CD8-positive, alpha-beta memory T cell (primary cell): ENCODE results near the gene PDGFC. TPM values are rescaled to one million over a fixed set of nuclear protein-coding genes. Genes with fewer than 3 reads are reported as not detected.

Source experiments
- CTCF ChIA-PET: fragments of 350-600 bp; sonication (Branson Sonifier 250); formaldehyde crosslinking; loops from one replicate; lab custom pipeline; 2021; ENCODE audit warnings: antibody characterized with exemption; lab: Charles Lee
- POLR2A ChIA-PET: fragments of 350-600 bp; sonication (Branson Sonifier 250); formaldehyde crosslinking; loops from one replicate; lab custom pipeline; 2021; ENCODE audit warnings: antibody characterized with exemption; lab: Charles Lee
- DNase-seq, 5 donors: peaks; one replicate each; pipeline versions ENCODE4 v3.0.0 to v3.0.0-alpha.2; 2020 to 2022; ENCODE audit warnings: mixed read lengths in 1 of 5
- H3K27ac ChIP-seq: one replicate; pipeline ENCODE4 v1.7.0; 2013; ENCODE audit warnings: low read depth, mild to moderate bottlenecking, low read length, moderate library complexity
- H3K27me3 ChIP-seq: 2 replicates; pipeline ENCODE4 v1.7.0; 2013; ENCODE audit warnings: low read length, mild to moderate bottlenecking; ENCODE audit not compliant: insufficient read depth, poor library complexity, severe bottlenecking
- H3K36me3 ChIP-seq: 2 replicates; pipeline ENCODE4 v1.7.0; 2013; ENCODE audit warnings: mild to moderate bottlenecking, low read length, moderate library complexity; ENCODE audit not compliant: insufficient read depth
- H3K4me1 ChIP-seq: 2 replicates; pipeline ENCODE4 v1.7.0; 2013; ENCODE audit warnings: mild to moderate bottlenecking, low read length, moderate library complexity; ENCODE audit not compliant: insufficient read depth
- H3K4me3 ChIP-seq: 2 replicates; pipeline ENCODE4 v1.7.0; 2013; ENCODE audit warnings: mild to moderate bottlenecking, low read length
- H3K9me3 ChIP-seq: 2 replicates; pipeline ENCODE4 v1.7.0; 2013; ENCODE audit warnings: mild to moderate bottlenecking, low read length
- H3K27ac Mint-ChIP-seq, 8 donors: one replicate each; pipeline ENCODE4 v1.8.0; 2020 to 2021; ENCODE audit warnings: mixed read lengths in 8 of 8, mild to moderate bottlenecking in 6 of 8, inconsistent platforms in 3 of 8, moderate library complexity in 3 of 8
- H3K27me3 Mint-ChIP-seq, 2 donors: one replicate each; pipeline ENCODE4 v1.8.0; 2020 to 2021; ENCODE audit warnings: mixed read lengths in 2 of 2, mild to moderate bottlenecking in 1 of 2, moderate library complexity in 1 of 2
- H3K36me3 Mint-ChIP-seq, 3 donors: one replicate each; pipeline ENCODE4 v1.8.0; 2020 to 2021; ENCODE audit warnings: mixed read lengths in 3 of 3, inconsistent platforms in 1 of 3, mild to moderate bottlenecking in 1 of 3
- H3K4me1 Mint-ChIP-seq, 3 donors: one replicate each; pipeline ENCODE4 v1.8.0; 2020 to 2021; ENCODE audit warnings: mixed read lengths in 3 of 3, inconsistent platforms in 1 of 3, mild to moderate bottlenecking in 1 of 3
- H3K4me3 Mint-ChIP-seq, 7 donors: one replicate each; pipeline ENCODE4 v1.8.0; 2020 to 2021; ENCODE audit warnings: mixed read lengths in 7 of 7, mild to moderate bottlenecking in 6 of 7, moderate library complexity in 4 of 7, inconsistent platforms in 2 of 7
- H3K9me3 Mint-ChIP-seq, 5 donors: one replicate each; pipeline ENCODE4 v1.8.0; 2020 to 2022; ENCODE audit warnings: mixed read lengths in 5 of 5, mild to moderate bottlenecking in 3 of 5, moderate library complexity in 2 of 5, inconsistent platforms in 1 of 5
- polyA plus RNA-seq: library from polyadenylated mRNA; unstranded; fragments of 300-500 nt; fragmentation: Illumina TruSeq; gene quantifications from one replicate; pipeline ENCODE4 v1.2.3, GENCODE V29; 2021
- total RNA-seq, 2 experiments: library from RNA; stranded (reverse); gene quantifications; one replicate each; pipeline ENCODE4 v1.2.3, GENCODE V29; 2021

Gene PDGFC
- total and polyA plus RNA-seq, 3 experiments from 2014 or later: 0.13 TPM; not detected in 2

- CTCF ChIA-PET: no interaction called here
- no peaks in the 10 kb centered on the region for H3K4me1 Mint-ChIP-seq
- H3K4me3 Mint-ChIP-seq: no peak overlapping the region
- H3K27ac Mint-ChIP-seq: no peak overlapping the region
- DNase-seq: no peak
- H3K9me3 Mint-ChIP-seq: peaks cover 0 to 9% (median 5%) of the 10 kb centered on the region in 5 donors
- no peaks in the 10 kb centered on the region for H3K36me3 Mint-ChIP-seq
- POLR2A ChIA-PET: no interaction called here
- Histone ChIP-seq H3K36me3 (no peaks in the 10 kb centered on the region), H3K27me3 (no peaks in the 10 kb centered on the region), H3K4me1 (no peaks in the 10 kb centered on the region), H3K9me3 (no peaks in the 10 kb centered on the region), H3K4me3 (no peak overlapping the region), H3K27ac (no peak overlapping the region)
- no peaks in the 10 kb centered on the region for H3K27me3 Mint-ChIP-seq
Observed at GRCh38 chr4:156931267-156931666, 40.3 kb downstream of the PDGFC start.

- Mint-ChIP-seq H3K36me3 (no peaks in the 10 kb centered on the region), H3K9me3 (peaks cover 0 to 16% (median 11%) of the 10 kb centered on the region in 5 donors), H3K4me1 (no peaks in the 10 kb centered on the region), H3K4me3 (no peak overlapping the region), H3K27me3 (no peaks in the 10 kb centered on the region), H3K27ac (no peak overlapping the region)
- Histone ChIP-seq H3K27me3 (no peaks in the 10 kb centered on the region), H3K27ac (no peak overlapping the region), H3K9me3 (no peaks in the 10 kb centered on the region), H3K4me1 (no peaks in the 10 kb centered on the region), H3K4me3 (no peak overlapping the region), H3K36me3 (no peaks in the 10 kb centered on the region)
- CTCF ChIA-PET: no interaction called here
- POLR2A ChIA-PET: no interaction called here
- DNase-seq: no peak
Observed at GRCh38 chr4:156929386-156930105, 42.1 kb downstream of the PDGFC start.

- H3K4me3 Mint-ChIP-seq: no peak overlapping the region
- H3K27me3 ChIP-seq: no peaks in the 10 kb centered on the region
- no peaks in the 10 kb centered on the region for H3K9me3 ChIP-seq
- ChIA-PET POLR2A (no interaction called here), CTCF (no interaction called here)
- no peak overlapping the region for H3K27ac Mint-ChIP-seq
- H3K4me1 ChIP-seq: no peaks in the 10 kb centered on the region
- H3K27me3 Mint-ChIP-seq: no peaks in the 10 kb centered on the region
- H3K36me3 Mint-ChIP-seq: no peaks in the 10 kb centered on the region
- no peak for DNase-seq
- no peaks in the 10 kb centered on the region for H3K4me1 Mint-ChIP-seq
- H3K27ac ChIP-seq: no peak overlapping the region
- peaks cover 2 to 26% (median 14%) of the 10 kb centered on the region in 5 donors for H3K9me3 Mint-ChIP-seq
- no peak overlapping the region for H3K4me3 ChIP-seq
- H3K36me3 ChIP-seq: no peaks in the 10 kb centered on the region
Observed at GRCh38 chr4:156924774-156925315, 46.8 kb downstream of the PDGFC start.

GRCh38 chr4:156923525-156923924 is 48.1 kb downstream of the PDGFC start:
- peaks cover 2 to 19% (median 14%) of the 10 kb centered on the region in 5 donors for H3K9me3 Mint-ChIP-seq
- no peaks in the 10 kb centered on the region for H3K27me3 Mint-ChIP-seq
- H3K4me3 ChIP-seq: no peak overlapping the region
- H3K27ac ChIP-seq: no peak overlapping the region
- H3K27ac Mint-ChIP-seq: no peak overlapping the region
- no peaks in the 10 kb centered on the region for H3K36me3 Mint-ChIP-seq
- H3K27me3 ChIP-seq: no peaks in the 10 kb centered on the region
- ChIA-PET POLR2A (no interaction called here), CTCF (no interaction called here)
- H3K9me3 ChIP-seq: no peaks in the 10 kb centered on the region
- no peaks in the 10 kb centered on the region for H3K4me1 ChIP-seq
- DNase-seq: no peak
- no peak overlapping the region for H3K4me3 Mint-ChIP-seq
- H3K4me1 Mint-ChIP-seq: no peaks in the 10 kb centered on the region
- H3K36me3 ChIP-seq: no peaks in the 10 kb centered on the region

- POLR2A ChIA-PET: no interaction called here
- Histone ChIP-seq H3K27ac (no peak overlapping the region), H3K4me1 (no peaks in the 10 kb centered on the region), H3K4me3 (no peak overlapping the region), H3K9me3 (no peaks in the 10 kb centered on the region), H3K36me3 (no peaks in the 10 kb centered on the region), H3K27me3 (no peaks in the 10 kb centered on the region)
- DNase-seq: no peak
- Mint-ChIP-seq H3K4me1 (no peaks in the 10 kb centered on the region), H3K4me3 (no peak overlapping the region), H3K27ac (no peak overlapping the region), H3K36me3 (no peaks in the 10 kb centered on the region), H3K27me3 (no peaks in the 10 kb centered on the region), H3K9me3 (peaks cover 0 to 9% (median 2%) of the 10 kb centered on the region in 5 donors)
- CTCF ChIA-PET: no interaction called here
Observed at GRCh38 chr4:156915221-156915620, 56.4 kb downstream of the PDGFC start.

- Histone ChIP-seq H3K9me3 (no peaks in the 10 kb centered on the region), H3K36me3 (no peaks in the 10 kb centered on the region), H3K27ac (no peak overlapping the region), H3K4me3 (no peak overlapping the region), H3K4me1 (no peaks in the 10 kb centered on the region), H3K27me3 (no peaks in the 10 kb centered on the region)
- POLR2A ChIA-PET: no interaction called here
- Mint-ChIP-seq H3K36me3 (no peaks in the 10 kb centered on the region), H3K4me3 (no peak overlapping the region), H3K27ac (no peak overlapping the region), H3K27me3 (no peaks in the 10 kb centered on the region), H3K4me1 (no peaks in the 10 kb centered on the region), H3K9me3 (peaks cover 0 to 9% (median 5%) of the 10 kb centered on the region in 5 donors)
- DNase-seq: no peak
- CTCF ChIA-PET: no interaction called here
Observed at GRCh38 chr4:156913234-156913633, 58.4 kb downstream of the PDGFC start.

- POLR2A ChIA-PET: no interaction called here
Observed at GRCh38 chr4:156909010-156909409, 62.6 kb downstream of the PDGFC start.

GRCh38 chr4:156906325-156906724 is 65.3 kb downstream of the PDGFC start:
- H3K4me3 Mint-ChIP-seq: no peak overlapping the region
- Histone ChIP-seq H3K4me3 (no peak overlapping the region), H3K27ac (no peak overlapping the region), H3K4me1 (no peaks in the 10 kb centered on the region), H3K9me3 (no peaks in the 10 kb centered on the region), H3K36me3 (no peaks in the 10 kb centered on the region), H3K27me3 (no peaks in the 10 kb centered on the region)
- DNase-seq: no peak
- H3K9me3 Mint-ChIP-seq: peaks cover 0 to 18% (median 3%) of the 10 kb centered on the region in 5 donors
- no peaks in the 10 kb centered on the region for H3K36me3 Mint-ChIP-seq
- ChIA-PET CTCF (no interaction called here), POLR2A (no interaction called here)
- no peak overlapping the region for H3K27ac Mint-ChIP-seq
- H3K27me3 Mint-ChIP-seq: no peaks in the 10 kb centered on the region
- no peaks in the 10 kb centered on the region for H3K4me1 Mint-ChIP-seq

More at GRCh38 chr4:156909010-156909409, 62.6 kb downstream of the PDGFC start:
- no peaks in the 10 kb centered on the region for H3K27me3 Mint-ChIP-seq
- no peaks in the 10 kb centered on the region for H3K9me3 ChIP-seq
- H3K27me3 ChIP-seq: no peaks in the 10 kb centered on the region
- DNase-seq: no peak
- H3K4me1 Mint-ChIP-seq: no peaks in the 10 kb centered on the region
- peaks cover 0 to 13% (median 5%) of the 10 kb centered on the region in 5 donors for H3K9me3 Mint-ChIP-seq
- H3K36me3 Mint-ChIP-seq: no peaks in the 10 kb centered on the region
- H3K4me1 ChIP-seq: no peaks in the 10 kb centered on the region
- no peaks in the 10 kb centered on the region for H3K36me3 ChIP-seq
- no peak overlapping the region for H3K27ac Mint-ChIP-seq
- H3K27ac ChIP-seq: no peak overlapping the region
- H3K4me3 ChIP-seq: no peak overlapping the region
- H3K4me3 Mint-ChIP-seq: no peak overlapping the region
- CTCF ChIA-PET: no interaction called here
